Medulla oblongata (tissue), 1 donor: ENCODE measurements around the gene OR51E1.

Experiments
- DNase-seq: peaks from one replicate; pipeline ENCODE4 v3.0.0-alpha.2; 2015; ENCODE audit errors: extremely low spot score

Gene OR51E1

GRCh38 chr11:4647766-4648165 lies 4.0 kb downstream of the OR51E1 start:
- no peak for DNase-seq

- no peak for DNase-seq
Observed at GRCh38 chr11:4654635-4655369, 11.0 kb downstream of the OR51E1 start.

- no peak for DNase-seq
Observed at GRCh38 chr11:4658629-4659445, 15.1 kb downstream of the OR51E1 start.

- no peak for DNase-seq
Observed at GRCh38 chr11:4662876-4663275, 19.1 kb downstream of the OR51E1 start.

- no peak for DNase-seq
Observed at GRCh38 chr11:4664183-4664582, 20.4 kb downstream of the OR51E1 start.

- DNase-seq: no peak
Observed at GRCh38 chr11:4664786-4665185, 21.0 kb downstream of the OR51E1 start.

- DNase-seq: no peak
Observed at GRCh38 chr11:4665424-4665823, 21.6 kb downstream of the OR51E1 start.

- no peak for DNase-seq
Observed at GRCh38 chr11:4671741-4672140, 28.0 kb downstream of the OR51E1 start.

GRCh38 chr11:4672470-4672869 lies 28.7 kb downstream of the OR51E1 start:
- DNase-seq: no peak

- DNase-seq: no peak
Observed at GRCh38 chr11:4673781-4674180, 30.0 kb downstream of the OR51E1 start.

GRCh38 chr11:4677948-4678347 lies 34.2 kb downstream of the OR51E1 start:
- DNase-seq: no peak

- no peak for DNase-seq
Observed at GRCh38 chr11:4680341-4680740, 36.6 kb downstream of the OR51E1 start.

GRCh38 chr11:4682623-4683419 lies 39.0 kb downstream of the OR51E1 start:
- DNase-seq: no peak

GRCh38 chr11:4684631-4685285 lies 41.0 kb downstream of the OR51E1 start:
- DNase-seq: no peak

GRCh38 chr11:4695442-4695841 lies 51.7 kb downstream of the OR51E1 start:
- no peak for DNase-seq

GRCh38 chr11:4697585-4697984 lies 53.8 kb downstream of the OR51E1 start, which contains the start of gene OR51E2:
Gene OR51E2, minus strand, starts transcription at chr11:4697853. Its CDS starts 15,142 bp downstream, at chr11:4682711.
- no peak for DNase-seq

- no peak for DNase-seq
Observed at GRCh38 chr11:4699697-4700435, 56.1 kb downstream of the OR51E1 start.

GRCh38 chr11:4700436-4700820 lies 56.6 kb downstream of the OR51E1 start:
- DNase-seq: no peak

- no peak for DNase-seq
Observed at GRCh38 chr11:4704054-4704789, 60.4 kb downstream of the OR51E1 start, which contains the start of gene MMP26. Gene MMP26, plus strand, starts transcription at chr11:4704784.

GRCh38 chr11:4704790-4705334 lies 61.1 kb downstream of the OR51E1 start:
- DNase-seq: no peak
